NCI-H187 (cell line): ENCODE measurements around the gene PMEPA1.

Experiments
- DNase-seq, 2 experiments: peaks; one replicate each; lab custom pipeline; 2025; lab: John Stamatoyannopoulos, UW

The PMEPA1 gene

DNA sequence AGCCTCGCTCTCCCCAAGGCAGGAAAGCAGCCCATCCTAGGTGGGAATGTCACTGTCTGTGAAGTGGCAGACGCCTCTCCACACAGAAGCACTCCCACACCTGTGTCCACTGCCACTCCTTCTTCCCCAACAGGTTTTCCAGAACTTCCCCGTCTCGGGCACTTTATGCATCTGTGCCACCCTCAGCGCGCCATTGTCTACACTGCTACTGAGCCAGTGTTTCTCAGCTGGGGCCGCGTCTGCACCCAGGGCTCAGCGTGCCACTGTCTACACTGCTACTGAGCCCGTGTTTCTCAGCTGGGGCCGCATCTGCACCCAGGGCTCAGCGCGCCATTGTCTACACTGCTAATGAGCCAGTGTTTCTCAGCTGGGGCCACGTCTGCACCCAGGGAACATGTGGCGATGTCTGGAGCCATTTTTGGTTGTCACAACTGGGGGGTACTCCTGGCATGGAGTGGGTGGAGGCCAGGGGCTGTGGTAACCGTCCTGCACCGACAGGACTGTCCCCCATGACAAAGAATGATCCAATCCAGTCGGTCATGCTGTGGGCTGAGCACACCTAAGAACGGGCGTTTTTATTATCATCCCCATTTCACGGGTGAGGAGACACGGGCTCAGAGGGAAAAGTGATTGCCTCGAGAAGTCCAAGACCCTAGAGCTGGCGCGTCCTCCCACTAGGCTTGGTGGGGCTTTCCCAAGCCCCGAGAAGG, 47.9 kb downstream of the PMEPA1 start:
- DNase-seq = no peak

DNA sequence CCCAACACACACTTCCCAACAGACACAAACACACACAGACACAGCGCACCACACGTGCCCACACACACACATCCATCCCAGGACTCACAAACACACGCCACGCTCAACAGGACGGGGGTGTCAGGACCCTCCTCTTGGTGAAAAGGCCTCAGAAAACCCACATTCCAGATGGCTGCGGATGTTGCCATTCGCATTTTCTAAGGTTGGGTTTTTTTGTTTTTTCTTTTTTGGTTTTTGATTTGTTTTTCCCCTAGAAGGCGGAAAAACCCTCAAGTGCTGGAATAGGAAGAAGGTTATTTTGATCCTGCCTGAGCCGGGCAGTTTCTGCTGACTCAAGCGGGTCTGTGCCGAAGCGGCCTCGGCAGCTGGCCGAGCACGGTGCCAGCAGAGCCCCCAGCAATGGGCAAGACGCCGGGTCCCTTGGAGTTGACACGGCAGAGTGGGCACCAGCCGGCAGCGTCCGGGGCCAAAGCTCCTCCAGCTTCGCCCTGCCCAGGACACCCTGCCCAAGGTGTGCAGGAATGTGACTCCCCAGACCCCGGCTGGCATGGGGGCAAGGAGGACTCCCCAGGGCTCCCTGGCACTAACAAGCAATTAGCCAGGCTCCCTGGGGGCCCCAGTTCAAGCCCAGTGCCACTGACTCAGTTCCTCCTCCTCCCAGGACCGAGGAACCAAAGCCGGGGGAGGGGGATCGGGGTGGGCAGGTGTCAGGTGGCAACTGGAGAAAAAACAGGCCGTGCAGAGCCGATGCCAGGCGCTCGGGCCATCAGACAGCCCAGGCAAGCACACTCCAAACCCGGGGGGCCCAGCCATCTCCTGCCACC, 48.7 kb downstream of the PMEPA1 start:
- DNase-seq = no peak

DNA sequence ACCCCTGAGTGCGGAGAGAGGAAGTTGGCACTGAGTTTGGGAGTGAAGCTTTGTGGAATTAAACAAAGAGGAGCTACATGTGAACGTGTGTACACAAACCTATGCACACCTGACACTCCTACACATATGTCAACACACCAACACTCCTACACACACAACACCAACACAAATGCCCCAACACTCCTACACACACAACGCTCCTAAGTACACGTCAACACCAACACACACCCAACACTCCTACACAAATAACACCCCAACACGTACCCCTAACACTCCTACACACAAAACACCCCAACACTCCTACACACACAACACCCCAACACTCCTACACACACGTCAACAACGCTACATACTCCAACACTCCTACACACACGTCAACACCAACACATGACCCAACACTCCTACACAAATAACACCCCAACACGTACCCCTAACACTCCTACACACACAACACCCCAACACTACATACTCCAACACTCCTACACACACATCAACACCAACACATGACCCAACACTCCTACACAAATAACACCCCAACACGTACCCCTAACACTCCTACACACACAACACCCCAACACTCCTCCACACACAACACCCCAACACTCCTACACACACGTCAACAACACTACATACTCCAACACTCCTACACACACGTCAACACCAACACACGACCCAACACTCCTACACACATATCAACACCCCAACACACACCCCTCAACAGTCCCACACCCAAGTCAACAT, 49.5 kb downstream of the PMEPA1 start:
- no peak for DNase-seq

DNA sequence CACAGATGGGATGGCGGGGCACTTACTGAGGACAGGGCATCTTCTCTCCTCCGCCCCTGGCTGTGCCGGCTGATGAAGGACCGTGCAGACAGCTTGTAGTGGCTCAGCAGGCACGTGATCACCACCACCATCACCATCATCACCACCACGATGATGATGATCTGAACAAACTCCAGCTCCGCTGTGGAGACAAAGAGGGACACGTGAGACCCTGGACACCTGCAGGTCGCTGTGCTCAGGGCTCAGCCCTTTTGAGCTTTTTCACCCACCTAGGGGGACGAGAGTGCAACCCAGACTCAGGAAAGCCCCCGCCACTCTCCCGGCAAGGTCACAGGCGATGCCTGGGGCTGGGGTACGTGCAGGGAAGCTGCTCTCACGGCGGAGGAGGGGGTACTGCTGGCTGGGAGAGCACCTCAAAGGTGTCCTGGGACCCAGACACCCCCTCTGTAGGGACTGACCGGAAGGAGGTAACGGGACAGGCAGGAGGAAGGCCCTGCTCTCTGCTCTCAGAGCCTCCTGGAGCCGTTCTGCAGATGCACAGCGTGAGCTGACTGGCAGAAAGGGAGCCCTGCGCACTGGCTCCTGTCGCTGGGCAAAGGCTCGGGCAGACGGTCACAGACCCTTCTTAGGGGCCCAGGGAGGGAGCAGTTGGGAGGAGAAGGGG, 50.2 kb downstream of the PMEPA1 start:
- no peak for DNase-seq

DNA sequence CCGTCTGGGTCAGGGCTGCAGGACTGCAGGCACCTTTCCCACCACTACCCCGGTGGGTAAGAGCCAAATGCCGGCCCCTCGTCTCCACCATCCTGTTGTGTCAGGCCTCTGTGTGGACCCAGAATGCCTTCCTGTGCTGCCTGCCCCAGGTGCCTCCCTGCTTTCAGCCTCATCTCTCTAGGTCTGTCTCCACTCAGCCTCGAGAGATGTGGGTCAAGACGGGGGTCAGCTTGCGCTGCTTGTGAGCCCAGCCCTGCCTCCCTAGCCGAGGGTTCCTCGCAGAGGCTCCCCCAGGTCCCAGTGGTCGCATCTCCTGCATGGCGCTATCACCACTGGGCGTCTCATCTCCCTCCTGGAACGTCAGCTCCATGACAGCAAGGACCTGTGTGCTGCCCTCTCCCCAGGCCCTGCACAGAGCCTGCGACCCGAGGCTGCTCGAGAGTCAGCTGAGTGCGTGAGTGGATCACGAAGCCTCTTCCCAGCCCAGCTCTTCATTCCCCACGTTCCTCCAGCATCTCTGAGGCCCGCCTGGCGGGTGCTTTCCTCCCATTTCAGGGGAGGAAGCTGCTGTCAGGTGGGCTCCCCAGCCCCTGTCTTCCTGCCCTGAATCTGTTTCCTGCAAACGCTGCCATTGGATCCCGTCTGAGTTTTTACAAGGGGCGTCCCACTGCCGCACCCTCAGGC, 50.8 kb downstream of the PMEPA1 start:
- DNase-seq = no peak

DNA sequence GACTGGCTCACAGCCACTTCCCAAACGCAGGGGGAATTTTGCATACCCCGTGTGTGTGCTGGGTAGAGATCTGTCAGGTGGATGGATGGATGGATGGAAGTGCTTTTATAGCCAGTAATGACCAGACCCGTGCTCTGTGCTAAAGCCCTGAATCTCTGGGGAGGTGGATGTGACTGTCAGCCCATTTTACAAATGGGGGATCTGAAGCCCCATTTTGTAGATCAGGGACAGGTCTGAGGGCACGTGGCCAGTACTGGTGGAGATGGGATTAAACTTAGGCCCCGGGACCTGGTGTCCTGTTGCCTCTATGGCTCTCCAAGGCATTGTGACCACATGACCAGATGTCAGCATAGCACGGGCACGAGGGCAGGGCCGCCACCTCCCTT, 51.4 kb downstream of the PMEPA1 start:
- no peak for DNase-seq

DNA sequence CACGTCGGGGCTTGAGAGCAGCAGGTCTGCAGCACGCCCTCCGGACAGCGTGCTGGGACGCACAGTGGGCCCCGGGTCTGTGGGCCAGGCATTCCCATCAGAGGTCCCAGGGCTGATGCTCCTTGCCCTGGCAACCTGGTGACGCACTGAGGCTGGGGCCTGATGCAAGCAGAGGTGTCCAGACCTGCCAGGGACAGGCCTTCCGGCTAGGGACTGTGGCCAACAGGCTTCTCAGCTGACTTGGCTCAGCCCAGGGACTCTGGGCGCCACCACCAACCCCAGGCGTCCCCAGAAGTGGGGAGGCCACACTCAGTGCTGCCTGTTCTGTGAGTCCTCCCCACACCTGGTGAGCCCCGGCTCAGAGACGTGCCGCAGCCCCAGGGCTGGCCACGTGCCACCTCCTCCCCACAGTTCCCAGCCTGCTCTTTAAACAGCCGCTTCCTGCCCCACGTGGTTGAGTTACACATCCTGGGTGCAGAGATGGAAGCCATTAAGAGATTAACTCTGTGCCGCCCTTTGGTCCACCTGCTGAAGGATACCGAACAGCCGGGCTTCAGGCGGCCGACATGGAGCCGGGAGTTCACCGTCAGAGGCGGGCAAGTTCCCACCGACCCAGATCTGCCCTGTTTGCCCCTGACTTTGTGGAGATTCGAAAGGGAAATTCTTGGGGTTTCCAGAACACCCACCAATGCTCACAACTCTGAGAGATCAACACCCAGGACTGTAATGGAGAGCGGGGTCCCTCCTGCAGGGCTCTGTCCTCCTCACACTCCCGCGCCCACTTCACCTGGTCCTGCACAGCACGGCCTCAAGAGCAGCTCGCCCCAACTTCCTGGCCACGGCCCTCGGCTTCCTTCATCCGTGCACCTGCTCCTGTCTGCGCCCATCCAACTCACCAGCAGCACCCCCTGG, 52.0 kb downstream of the PMEPA1 start:
- no peak for DNase-seq

DNA sequence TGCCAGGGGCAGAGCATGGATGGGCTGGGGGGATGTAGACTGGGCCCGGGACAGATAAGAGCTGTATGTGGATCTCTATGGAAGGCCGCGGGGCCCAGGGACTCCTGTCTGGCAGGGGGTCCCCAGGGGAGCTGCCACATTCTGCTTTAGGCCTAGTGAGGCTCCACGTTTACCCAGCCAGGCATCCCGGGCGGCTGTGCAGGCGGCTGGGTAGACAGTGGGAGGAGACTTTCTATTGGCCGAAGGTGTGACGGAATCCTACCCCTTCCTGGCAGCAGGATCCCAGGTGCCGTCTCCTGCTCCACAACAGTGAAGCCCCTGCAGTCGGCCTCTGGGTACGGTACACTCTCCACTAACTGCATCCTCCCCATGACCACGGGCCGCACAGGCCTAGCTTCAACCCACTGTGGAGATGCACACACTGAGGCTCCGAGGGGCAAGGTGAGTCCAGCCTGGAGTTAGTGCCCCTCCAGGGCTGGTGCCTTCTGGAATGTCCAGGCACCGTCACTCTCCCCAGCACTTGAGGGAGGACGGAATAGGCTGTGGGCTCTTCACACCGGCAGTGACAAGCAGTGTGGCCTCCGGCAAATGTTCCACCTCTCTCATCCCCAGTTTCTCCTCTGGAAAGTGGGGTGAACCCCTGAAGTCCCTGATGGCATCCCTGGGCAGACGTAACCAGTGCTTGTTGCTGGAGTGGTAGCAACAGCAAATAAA, 52.8 kb downstream of the PMEPA1 start:
- no peak for DNase-seq

DNA sequence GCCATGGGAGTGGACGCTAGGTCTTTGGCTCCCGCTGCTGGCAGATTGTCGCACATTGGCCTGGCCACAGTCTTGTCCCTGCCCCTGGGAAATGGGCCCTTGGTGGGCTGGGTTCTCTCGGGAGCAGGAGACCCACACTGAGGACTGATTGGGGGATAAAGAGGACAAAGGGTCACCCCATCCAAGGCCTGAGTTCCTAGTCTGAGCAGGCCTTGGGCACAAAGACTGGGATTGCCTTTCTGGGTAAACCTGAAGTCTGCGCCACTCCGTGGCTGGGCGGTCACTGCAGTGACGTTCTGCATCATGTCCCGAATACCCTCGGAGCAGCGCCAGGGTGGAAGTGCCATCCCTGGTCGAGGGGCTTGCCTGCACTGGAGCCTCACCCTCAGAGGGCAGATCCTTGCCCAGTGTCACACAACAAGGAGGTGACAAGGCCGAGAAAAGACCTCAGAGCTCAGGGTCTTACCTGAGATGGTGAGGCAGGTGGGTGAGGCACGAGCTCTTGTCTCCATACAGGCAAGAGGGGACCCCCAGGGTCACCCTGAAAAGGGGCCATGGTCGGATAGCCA, 53.5 kb downstream of the PMEPA1 start:
- DNase-seq = no peak

DNA sequence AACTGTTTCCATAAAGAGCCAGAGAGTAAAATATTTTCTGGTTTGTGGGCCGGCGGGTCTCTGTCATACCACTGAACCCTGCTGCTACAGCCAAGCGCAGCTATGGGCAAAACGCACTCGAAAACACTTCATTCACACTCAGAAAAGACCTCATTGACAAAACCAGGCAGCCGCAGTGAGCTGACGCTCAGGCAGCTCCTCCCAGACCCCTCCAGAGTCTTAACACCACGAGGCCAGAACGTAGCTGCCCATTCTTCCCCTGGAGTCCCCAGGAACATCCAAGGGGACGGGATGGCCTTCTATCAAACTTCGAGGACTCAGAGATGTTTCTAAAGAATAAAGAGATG, 54.0 kb downstream of the PMEPA1 start:
- no peak for DNase-seq

DNA sequence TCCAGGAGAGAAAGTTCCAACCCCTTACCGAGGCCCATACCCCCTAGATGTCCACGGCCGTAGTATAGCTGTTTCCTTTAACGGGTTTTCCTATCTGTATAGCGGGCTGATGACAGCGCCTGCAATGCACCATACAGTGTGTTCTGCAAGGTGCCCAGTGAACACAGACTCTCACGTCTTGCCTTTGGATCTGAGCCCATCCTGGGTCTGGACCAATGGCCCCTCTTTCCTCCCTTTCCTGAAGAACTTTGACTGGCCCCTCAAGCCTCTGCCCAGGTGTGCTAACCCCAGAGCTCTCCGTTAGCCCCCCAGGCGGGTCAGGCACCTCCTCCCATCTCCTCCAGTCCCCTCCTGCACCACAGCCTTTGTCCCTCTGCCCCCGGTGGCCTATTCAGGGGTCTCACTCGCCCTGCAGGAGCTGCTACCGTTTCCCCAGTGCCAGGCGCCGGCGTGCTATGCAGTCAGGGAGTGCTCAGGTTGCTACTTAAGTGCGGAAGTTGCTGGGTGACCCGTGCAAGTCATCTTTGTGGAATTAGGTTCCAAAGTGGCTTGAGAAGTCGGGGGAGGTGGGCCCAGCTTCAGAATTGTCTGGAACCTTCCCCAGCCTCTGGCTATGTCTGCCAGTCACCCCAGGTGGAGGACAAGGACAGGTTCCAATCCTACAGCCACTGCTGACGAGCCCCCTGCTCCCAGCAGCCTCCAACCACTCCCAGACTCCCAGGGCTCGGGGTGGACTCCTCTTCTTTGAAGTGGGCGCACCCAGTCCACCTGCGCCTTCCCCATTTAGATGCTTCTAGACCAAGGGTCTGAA, 54.6 kb downstream of the PMEPA1 start:
- DNase-seq = no peak

DNA sequence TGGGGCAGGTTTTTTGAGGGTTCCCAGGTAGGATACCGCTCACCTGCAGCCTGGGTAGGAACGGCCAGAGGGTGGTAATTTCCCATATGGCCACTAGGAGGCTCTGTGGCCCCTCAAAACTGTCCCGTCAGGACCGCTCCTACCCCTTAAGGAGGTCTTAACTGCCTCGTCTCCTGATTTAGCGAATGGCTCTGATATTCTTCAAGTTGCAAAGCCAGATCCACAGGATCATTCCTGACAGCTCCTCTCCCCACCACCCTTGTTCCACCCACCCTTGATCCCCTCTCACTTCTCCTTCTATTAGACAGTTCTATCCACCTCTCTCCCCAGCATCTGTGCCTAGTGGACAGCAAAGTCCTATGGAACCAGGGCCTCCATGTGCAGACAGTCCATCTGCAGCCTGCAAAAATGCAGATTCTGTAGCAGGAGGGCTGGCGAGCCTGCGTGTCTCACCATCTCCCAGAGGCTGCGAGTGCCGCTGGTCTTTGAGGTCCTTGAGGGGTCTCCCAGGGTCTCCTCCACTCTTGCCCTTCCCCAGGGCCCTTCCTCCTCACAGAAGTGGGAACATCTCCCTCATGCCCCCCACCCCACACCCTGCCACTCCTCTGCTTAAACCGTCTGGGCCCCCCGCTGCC, 55.3 kb downstream of the PMEPA1 start:
- DNase-seq = peak in 1 of 2 experiments; percentile 14

DNA sequence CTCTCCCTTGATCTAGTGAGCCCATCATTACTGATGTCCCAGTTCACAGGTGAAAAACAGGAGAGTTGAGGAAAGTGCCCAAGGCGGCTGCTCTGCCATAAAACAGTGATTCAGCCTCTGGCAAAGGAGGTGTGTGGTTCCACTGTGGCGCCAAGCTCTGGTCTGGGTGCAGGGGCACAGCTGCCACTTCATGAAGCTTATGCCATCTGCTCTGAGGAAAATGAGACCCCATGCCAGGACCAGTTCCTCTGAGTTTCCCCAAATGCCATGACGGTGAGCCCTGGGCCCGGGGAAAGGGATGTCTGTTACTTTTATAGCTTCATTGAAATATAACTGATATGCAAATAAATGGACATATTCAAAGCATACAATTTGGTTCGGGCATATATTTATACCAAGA, 55.9 kb downstream of the PMEPA1 start:
- no peak for DNase-seq

DNA sequence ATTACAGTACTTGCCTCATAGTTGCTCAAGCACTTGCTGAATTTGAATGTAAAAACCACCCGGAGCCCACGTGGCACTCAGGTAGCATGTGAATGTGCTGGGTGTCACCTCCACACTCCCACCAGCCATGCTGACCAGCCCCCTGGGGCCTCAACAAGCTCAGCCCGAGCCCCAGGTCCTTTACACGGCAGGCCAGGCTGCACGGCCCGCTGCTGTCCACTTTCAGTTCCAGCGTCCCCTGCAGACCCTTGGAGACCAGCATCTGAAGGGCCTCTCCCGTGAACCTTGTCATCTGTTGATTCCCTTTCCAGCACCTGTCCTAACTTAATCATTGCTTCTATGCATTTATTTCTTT, 56.3 kb downstream of the PMEPA1 start:
- DNase-seq = no peak

DNA sequence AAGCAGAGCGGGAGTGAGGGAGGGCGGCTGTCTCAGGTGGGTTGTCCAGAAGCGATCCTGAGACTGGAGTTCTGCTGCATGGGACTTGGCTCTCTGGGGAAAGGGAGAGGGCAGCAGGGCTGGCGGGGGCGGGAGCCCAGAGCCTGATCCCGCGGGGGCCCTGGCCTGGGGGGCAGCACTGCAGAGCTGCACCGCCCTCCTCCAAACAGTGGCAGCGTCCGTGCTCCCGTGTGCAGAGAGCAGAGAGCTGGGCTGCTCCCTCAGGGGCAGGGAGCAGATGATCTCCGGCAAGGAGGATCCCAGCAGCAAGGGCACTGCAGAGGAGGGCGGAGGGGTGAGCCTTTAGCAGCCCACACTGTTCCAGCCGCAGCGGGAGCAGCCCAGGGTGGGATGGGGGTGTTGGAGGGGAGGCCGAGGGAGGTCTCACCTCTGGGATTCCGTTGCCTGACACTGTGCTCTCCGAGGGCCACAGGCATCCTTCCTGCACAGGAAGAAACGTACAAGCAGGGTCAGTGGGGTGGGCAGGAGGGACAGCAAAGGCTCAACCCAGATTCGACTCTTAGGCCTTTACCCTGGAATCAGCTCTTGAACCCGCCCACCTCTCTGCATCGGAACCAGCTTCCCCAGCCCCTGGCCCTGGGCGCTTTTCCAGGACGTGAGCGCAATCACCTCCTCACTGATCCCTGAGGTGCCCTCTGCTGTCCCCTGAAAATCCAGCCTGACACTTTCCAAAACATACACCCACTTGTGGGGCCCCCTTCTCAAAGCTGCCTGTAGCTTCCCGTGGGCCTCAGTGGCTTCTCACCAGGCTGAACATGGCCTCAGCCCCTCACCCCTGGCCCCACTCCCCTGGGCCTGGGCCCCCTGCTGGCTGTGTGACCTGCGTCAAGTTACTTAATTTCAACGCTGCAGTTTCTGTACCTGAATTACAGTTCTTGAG, 56.9 kb downstream of the PMEPA1 start:
- DNase-seq = no peak

DNA sequence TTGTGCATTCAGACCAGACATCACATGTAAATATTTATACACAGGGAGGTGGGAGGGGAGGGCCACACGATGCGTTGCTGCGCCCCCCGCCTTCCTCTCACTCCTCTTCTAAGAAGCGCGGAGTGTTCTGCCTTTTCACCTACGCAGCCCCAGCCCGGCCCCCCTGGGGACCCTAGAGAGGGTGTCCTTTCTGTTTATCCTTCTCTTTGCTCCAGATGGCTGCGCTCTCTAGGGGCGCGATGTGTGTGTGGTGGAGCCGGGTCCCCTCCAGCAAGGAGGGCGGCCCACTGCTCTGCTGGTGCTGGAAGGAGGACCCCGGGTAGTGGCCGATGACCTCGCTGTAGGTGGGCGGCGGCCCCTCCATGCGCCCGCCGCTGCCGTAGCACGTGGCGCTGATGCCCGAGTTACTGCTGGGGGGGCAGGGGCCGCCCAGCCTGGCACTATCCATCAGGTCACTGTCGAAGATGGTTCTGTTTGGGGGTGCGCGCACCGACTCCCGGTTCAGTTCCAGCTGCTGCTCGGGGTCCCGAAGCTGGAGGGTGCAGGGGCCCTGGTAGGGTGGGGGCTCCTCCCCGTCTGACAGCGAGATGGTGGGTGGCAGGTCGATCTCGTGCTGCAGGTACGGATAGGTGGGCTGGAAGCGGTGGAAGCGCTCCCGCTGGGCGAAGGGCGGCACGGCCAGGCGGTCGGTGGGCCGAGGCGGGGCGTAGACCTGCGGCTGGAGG, 57.8 kb downstream of the PMEPA1 start:
- DNase-seq = no peak
